ENCODE results near the gene MCTP1.

DNA sequence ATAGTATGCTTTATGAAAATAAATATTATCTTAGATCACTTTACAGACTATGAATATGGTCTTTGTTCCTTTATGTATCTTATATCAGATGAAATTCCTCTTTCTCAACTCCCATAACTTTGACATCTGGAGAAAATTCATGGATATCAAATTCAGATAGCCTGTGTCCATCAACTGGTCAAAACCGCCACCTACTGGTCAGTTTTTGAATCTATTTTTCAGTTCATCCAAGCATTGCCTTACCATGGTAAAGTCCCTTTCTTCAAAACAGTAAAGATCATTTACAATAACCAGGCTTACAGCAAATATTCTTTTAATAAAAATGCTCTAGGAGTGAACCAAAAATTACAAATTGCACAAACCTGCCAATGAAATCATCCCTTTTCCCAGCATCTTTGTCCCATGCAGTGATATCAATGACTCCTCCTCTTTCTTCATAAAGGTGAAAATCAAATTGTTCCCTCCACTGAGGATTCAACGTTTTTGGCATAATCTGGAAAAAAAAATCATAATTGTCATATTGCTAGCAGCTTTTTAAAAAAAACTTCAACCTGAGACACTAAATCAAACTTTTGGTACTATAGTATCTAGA, 375.9 kb downstream of the MCTP1 start:
- TF ChIP-seq POLR2AphosphoS5 (IDR thresholded peaks at IDR 0.05; ENCODE audit: low read depth) (no peak), CTCF (IDR thresholded peaks at IDR 0.05; ENCODE audit: insufficient read depth, low read length) (no peak), SPI1 (IDR thresholded peaks at IDR 0.05; ENCODE audit: borderline replicate concordance, low read depth) (no peak), REST (IDR thresholded peaks at IDR 0.05; ENCODE audit: insufficient replicate concordance, low read depth) (no peak)
